NCI-H2081 (cell line): ENCODE data around the gene COL4A1.

ENCODE experiments used
- DNase-seq, 2 experiments: peaks; one replicate each; lab custom pipeline; 2025; lab: John Stamatoyannopoulos, UW

Gene COL4A1

GRCh38 chr13:110195547-110196485 is 111.1 kb downstream of the COL4A1 start:
- DNase-seq: no peak

- DNase-seq: no peak
Measured at GRCh38 chr13:110194451-110194850, 112.5 kb downstream of the COL4A1 start.

DNA sequence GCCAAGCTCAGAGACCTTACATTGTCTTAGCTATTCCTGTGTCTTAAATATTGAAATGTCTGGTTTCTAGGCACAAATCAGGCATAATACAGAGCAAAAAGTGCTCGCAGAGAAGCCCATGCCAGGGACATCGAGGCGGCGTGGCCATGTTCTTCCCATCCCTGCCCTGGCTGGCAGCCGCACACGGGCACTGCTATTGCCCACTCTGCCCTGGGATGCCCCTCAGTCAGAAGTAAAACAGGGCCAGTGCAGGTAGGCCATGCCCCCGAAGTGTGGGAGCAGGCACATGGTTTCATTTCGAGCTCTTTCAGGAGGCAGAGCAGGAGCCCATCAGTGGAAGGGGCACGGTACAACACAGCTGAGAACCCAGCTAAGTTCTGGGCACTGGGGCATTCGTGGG is 113.5 kb downstream of the COL4A1 start:
- DNase-seq: no peak

- no peak for DNase-seq
Measured at GRCh38 chr13:110192472-110192871, 114.5 kb downstream of the COL4A1 start.

GRCh38 chr13:110187641-110188161 is 119.3 kb downstream of the COL4A1 start:
- DNase-seq: no peak

GRCh38 chr13:110186231-110186855 is 120.6 kb downstream of the COL4A1 start:
- no peak for DNase-seq

- DNase-seq: no peak
Measured at GRCh38 chr13:110185696-110186095, 121.3 kb downstream of the COL4A1 start.

DNA sequence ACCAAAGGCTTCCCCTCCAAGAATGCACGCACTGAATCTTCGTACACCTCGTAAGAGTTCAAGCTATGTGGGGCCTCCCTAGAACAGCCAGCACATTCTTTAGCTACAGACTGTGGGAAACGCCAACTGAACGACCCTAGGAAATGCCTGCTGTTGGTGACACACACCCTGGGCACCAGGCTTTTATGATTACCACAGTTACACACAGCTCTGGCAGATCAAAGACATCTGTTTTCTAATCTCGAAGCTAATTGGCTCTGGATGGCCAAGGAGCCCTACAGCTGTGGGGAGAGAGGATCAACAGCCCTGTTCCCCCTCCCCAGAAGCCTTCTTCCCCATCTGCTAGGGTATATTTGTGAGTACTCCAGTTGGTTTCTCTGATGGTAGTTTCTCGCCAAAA is 123.0 kb downstream of the COL4A1 start:
- DNase-seq: no peak

GRCh38 chr13:110182461-110182860 is 124.5 kb downstream of the COL4A1 start:
- DNase-seq: no peak

DNA sequence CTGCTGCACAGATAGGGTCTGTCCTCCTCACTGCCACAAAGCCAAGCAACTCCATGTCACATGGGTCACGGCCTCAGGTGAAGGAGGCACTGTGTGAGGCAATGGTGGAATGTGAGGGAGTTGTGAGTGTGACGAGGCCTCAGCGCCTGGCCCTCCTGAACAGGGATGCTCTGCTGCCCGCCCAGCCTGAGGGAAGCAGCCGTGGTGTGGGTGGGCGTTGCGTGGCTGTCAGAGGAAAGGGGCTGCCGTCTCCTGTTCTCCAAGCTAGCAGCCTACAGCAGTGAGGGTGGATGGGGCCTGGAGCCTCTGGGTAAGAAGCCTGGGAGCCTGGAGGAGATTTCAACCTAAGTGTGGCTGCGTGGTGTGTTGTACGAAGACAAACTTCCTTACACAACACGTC is 125.0 kb downstream of the COL4A1 start:
- DNase-seq: no peak

- DNase-seq: no peak
Measured at GRCh38 chr13:110179857-110180147, 127.2 kb downstream of the COL4A1 start.

- peak; percentile 15 to 56 for DNase-seq
Measured at GRCh38 chr13:110179116-110179856, 127.7 kb downstream of the COL4A1 start.

DNA sequence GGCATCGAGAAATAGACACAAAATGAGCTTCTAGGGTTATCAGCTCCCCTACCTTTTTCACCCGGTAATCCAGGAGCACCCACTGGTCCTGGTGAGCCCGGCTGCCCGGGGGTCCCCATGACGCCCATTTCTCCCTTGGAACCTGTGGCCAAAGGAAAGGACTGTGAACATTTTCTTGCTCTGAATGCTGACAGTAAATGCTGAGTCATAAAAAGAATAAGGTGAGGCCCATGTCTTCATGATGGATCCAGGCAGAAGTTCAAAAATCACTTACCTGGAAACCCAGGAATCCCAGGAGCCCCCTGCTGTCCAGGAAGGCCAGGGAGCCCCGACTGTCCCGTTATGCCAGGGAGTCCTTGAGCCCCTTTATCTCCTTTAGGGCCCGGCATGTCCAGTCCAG is 129.2 kb downstream of the COL4A1 start:
- no peak for DNase-seq

- DNase-seq: no peak
Measured at GRCh38 chr13:110176431-110176830, 130.5 kb downstream of the COL4A1 start.

- DNase-seq: no peak
Measured at GRCh38 chr13:110173247-110173818, 133.6 kb downstream of the COL4A1 start.

- DNase-seq: no peak
Measured at GRCh38 chr13:110170882-110171281, 136.1 kb downstream of the COL4A1 start.

- no peak for DNase-seq
Measured at GRCh38 chr13:110170020-110170790, 136.8 kb downstream of the COL4A1 start.

GRCh38 chr13:110168999-110169933 is 137.7 kb downstream of the COL4A1 start:
- DNase-seq: no peak

DNA sequence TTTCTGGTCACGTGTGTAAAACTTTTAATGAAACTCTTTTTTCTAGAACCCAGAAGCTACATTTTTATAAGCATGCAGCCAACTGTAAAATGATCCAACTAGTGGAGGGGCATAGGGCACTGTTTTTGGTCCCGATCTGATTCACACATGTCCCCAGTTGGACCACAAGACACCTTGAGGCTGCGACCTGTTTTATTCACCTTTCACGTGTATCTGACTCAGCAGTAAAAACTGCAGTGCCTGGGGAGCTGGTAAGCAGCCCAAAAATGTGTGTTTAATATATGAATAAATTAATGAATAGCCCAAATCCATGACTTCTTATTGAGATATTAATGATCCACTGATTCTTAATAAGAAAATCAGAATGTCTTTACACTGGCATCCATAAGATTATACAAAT is 140.4 kb downstream of the COL4A1 start:
- DNase-seq: no peak

GRCh38 chr13:110164706-110165105 is 142.3 kb downstream of the COL4A1 start:
- no peak for DNase-seq
